Fibroblast of lung (primary cell): Measurements from ENCODE around the gene P2RY8. TPM values are rescaled to one million over a fixed set of nuclear protein-coding genes. Genes with fewer than 3 reads are reported as not detected.

Source experiments
- DNase-seq, 2 donors: peaks; one replicate each; pipeline versions ENCODE4 v3.0.0 to v3.0.0-alpha.2; 2010; ENCODE audit warnings: low read depth in 2 of 2
- H2AFZ ChIP-seq: 2 replicates; pipeline ENCODE4 v1.5.1; 2012; ENCODE audit warnings: low read length, control low read depth, inconsistent platforms
- H3K27ac ChIP-seq: 2 replicates; pipeline ENCODE4 v1.5.1; 2011; ENCODE audit warnings: low read length, control low read depth; ENCODE audit not compliant: insufficient read depth
- H3K27me3 ChIP-seq: 2 replicates; pipeline ENCODE4 v1.5.1; 2011; ENCODE audit warnings: mild to moderate bottlenecking, low read length; ENCODE audit not compliant: control insufficient read depth, insufficient read depth
- H3K36me3 ChIP-seq: 2 replicates; pipeline ENCODE4 v1.5.1; 2011; ENCODE audit warnings: low read length; ENCODE audit not compliant: control insufficient read depth, insufficient read depth
- H3K4me1 ChIP-seq: 2 replicates; pipeline ENCODE4 v1.5.1; 2011; ENCODE audit warnings: low read length; ENCODE audit not compliant: control insufficient read depth, insufficient read depth; ENCODE audit errors: extremely low read depth
- H3K4me2 ChIP-seq: 2 replicates; pipeline ENCODE4 v1.5.1; 2011; ENCODE audit warnings: low read length, control low read depth; ENCODE audit not compliant: insufficient read depth; ENCODE audit errors: extremely low read depth
- H3K4me3 ChIP-seq, 4 experiments: fragments of 200-600 bp in 1 of 4; sonication (generic) in 1 of 4; replicated peaks in 1 of 4; 2 replicates each; pipeline ENCODE4 v1.5.1; 2011 to 2016; ENCODE audit warnings: low read length in 4 of 4, low read depth in 3 of 4, mild to moderate bottlenecking in 3 of 4, control low read depth in 2 of 4, inconsistent platforms in 1 of 4, mixed read lengths in 1 of 4; ENCODE audit not compliant: insufficient read depth in 1 of 4; ENCODE audit errors: control extremely low read depth in 1 of 4
- H3K79me2 ChIP-seq: 2 replicates; pipeline ENCODE4 v1.5.1; 2012; ENCODE audit warnings: mild to moderate bottlenecking, low read length, inconsistent platforms; ENCODE audit not compliant: control insufficient read depth, insufficient read depth
- H3K9ac ChIP-seq: 2 replicates; pipeline ENCODE4 v1.5.1; 2011; ENCODE audit warnings: mild to moderate bottlenecking, low read length, control low read depth; ENCODE audit not compliant: insufficient read depth
- H3K9me3 ChIP-seq: 2 replicates; pipeline ENCODE4 v1.5.1; 2012; ENCODE audit warnings: low read depth, low read length; ENCODE audit not compliant: control insufficient read depth, insufficient read depth
- H4K20me1 ChIP-seq: 2 replicates; pipeline ENCODE4 v1.5.1; 2011; ENCODE audit warnings: low read length; ENCODE audit not compliant: control insufficient read depth, insufficient read depth; ENCODE audit errors: extremely low read depth
- CTCF ChIP-seq, 2 donors: IDR thresholded peaks in 1 of 2; conservative IDR thresholded peaks in 1 of 2; 1 replicate in 1 of 2; 2 replicates in 1 of 2; pipeline ENCODE4 v1.5.1; 2011 to 2012; ENCODE audit warnings: low read length in 2 of 2, control low read depth in 1 of 2, inconsistent platforms in 1 of 2, low read depth in 1 of 2, mild to moderate bottlenecking in 1 of 2
- EZH2 ChIP-seq: IDR thresholded peaks from 2 replicates; pipeline ENCODE4 v1.5.1; 2012; ENCODE audit warnings: low read length, control low read depth, mild to moderate bottlenecking; ENCODE audit errors: missing control alignments
- polyA plus RNA-seq, 2 donors: library from polyadenylated mRNA; depleted of rRNA in 1 of 2; stranded (reverse) in 1 of 2; unstranded in 1 of 2; fragments of >200 nt; gene quantifications; 2 replicates each; pipeline ENCODE4 v1.2.1, GENCODE V29; 2011 to 2012; ENCODE audit warnings: missing spikeins in 1 of 2
- total RNA-seq: library from RNA; depleted of rRNA; stranded (reverse); fragments of >200 nt; gene quantifications from 2 replicates; pipeline ENCODE4 v1.2.1, GENCODE V29; 2014

P2RY8 gene
- total and polyA plus RNA-seq, 2 donors (not counting 1 experiment from before 2014, with no cell fraction given): not detected

- Histone ChIP-seq H3K4me2 (no peak overlapping the region), H3K4me1 (no peaks in the 10 kb centered on the region), H3K36me3 (no peaks in the 10 kb centered on the region), H2AFZ (no peak overlapping the region), H3K79me2 (no peaks in the 10 kb centered on the region), H3K27ac (no peak overlapping the region), H3K27me3 (no peaks in the 10 kb centered on the region), H3K9me3 (no peaks in the 10 kb centered on the region), H3K4me3 (no peak overlapping the region), H4K20me1 (no peaks in the 10 kb centered on the region), H3K9ac (no peak overlapping the region)
- DNase-seq: no peak
- TF ChIP-seq CTCF (conservative IDR thresholded peaks at IDR 0.05 in 1 of 2, IDR thresholded peaks at IDR 0.05 in 1 of 2; ENCODE audit: low read depth in 1 of 2, low read length in 2 of 2) (no peak), EZH2 (no peak)
Measured at GRCh38 chrX:1529756-1530155, 7.2 kb downstream of the P2RY8 start.

- H2AFZ ChIP-seq: no peak overlapping the region
- H3K9ac ChIP-seq: no peak overlapping the region
- no peaks in the 10 kb centered on the region for H4K20me1 ChIP-seq
- H3K79me2 ChIP-seq: no peaks in the 10 kb centered on the region
- H3K4me1 ChIP-seq: no peaks in the 10 kb centered on the region
- no peaks in the 10 kb centered on the region for H3K27me3 ChIP-seq
- no peak overlapping the region for H3K4me3 ChIP-seq
- DNase-seq: no peak
- H3K36me3 ChIP-seq: no peaks in the 10 kb centered on the region
- H3K27ac ChIP-seq: no peak overlapping the region
- H3K9me3 ChIP-seq: no peaks in the 10 kb centered on the region
- no peak for TF ChIP-seq EZH2
- no peak overlapping the region for H3K4me2 ChIP-seq
Measured at GRCh38 chrX:1529328-1529727, 7.7 kb downstream of the P2RY8 start.

- no peaks in the 10 kb centered on the region for H3K4me1 ChIP-seq
- H3K4me3 ChIP-seq: no peak overlapping the region
- no peaks in the 10 kb centered on the region for H4K20me1 ChIP-seq
- H3K36me3 ChIP-seq: no peaks in the 10 kb centered on the region
- H3K27me3 ChIP-seq: no peaks in the 10 kb centered on the region
- no peak overlapping the region for H3K9ac ChIP-seq
- H3K79me2 ChIP-seq: no peaks in the 10 kb centered on the region
- no peak overlapping the region for H3K4me2 ChIP-seq
- TF ChIP-seq EZH2: no peak
- TF ChIP-seq CTCF (conservative IDR thresholded peaks at IDR 0.05 in 1 of 2, IDR thresholded peaks at IDR 0.05 in 1 of 2; ENCODE audit: low read depth in 1 of 2, low read length in 2 of 2): no peak
- DNase-seq: no peak
- no peaks in the 10 kb centered on the region for H3K9me3 ChIP-seq
- H3K27ac ChIP-seq: no peak overlapping the region
- H2AFZ ChIP-seq: no peak overlapping the region
Measured at GRCh38 chrX:1528884-1529203, 8.1 kb downstream of the P2RY8 start.
